ENCODE measurements around the gene DNAAF8.
"Not testable (repeated sequence)": the region's sequence is repeated elsewhere in the genome, so short reads cannot be mapped to it uniquely, and the experiment has no call there.

The DNAAF8 gene

DNA sequence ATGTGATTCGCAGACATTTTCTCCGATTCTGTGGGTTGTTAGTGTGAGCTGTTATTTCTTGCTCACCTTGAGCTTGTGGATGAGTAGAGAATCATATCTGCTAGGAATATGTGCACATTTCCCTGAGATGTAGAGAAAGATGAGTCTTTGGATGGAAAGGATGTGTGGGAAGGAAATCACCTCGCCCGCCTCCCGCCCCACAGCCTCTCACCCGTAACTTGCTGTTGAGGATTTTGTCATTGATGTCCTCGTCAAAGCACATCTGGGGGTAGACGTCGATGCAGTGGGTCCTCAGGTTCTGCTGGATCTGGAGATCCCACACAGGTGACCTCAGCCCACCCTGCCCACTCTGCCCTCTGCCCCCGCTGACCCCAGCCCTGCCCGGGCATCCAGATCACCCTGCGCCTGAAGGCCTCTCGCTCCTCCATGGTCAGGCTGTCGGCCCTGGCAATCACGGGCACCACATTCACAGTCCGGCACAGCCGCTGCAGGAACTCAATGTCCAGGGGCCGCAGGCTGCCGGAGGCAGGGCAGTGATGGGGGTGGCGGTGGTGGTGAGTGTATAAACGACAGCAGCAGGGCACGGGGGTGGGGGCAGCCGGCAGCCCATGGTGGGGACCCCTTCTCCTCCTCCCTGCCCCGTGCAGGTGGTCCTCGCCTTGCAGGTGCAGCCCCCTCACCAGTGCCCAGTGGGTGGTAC lies 49.1 kb downstream of the DNAAF8 start:
- no peak for DNase-seq
- H3K36me3 ChIP-seq (ENCODE audit: insufficient read depth, low read length) = no peaks in the 10 kb centered on the region
- H4K20me1 ChIP-seq (ENCODE audit: insufficient read depth, low read length) = no peaks in the 10 kb centered on the region
- no peak overlapping the region for H2AFZ ChIP-seq (ENCODE audit: low read depth, low read length)
- no peaks in the 10 kb centered on the region for H3K79me2 ChIP-seq (ENCODE audit: insufficient read depth, low read length)
- no peaks in the 10 kb centered on the region for H3K27me3 ChIP-seq (ENCODE audit: insufficient read depth, low read length, poor library complexity)
- no peak for TF ChIP-seq EZH2 (IDR thresholded peaks at IDR 0.05; ENCODE audit: borderline replicate concordance, low read depth, low read length, severe bottlenecking)
- TF ChIP-seq CTCF (IDR thresholded peaks at IDR 0.05; ENCODE audit: borderline replicate concordance, extremely low read depth, low read length, poor library complexity, severe bottlenecking) = no peak
- no peak for ATAC-seq (ENCODE audit: insufficient read depth, low read depth)
- H3K4me1 ChIP-seq (ENCODE audit: insufficient read depth, low read length) = no peaks in the 10 kb centered on the region
- H3K9me3 ChIP-seq (ENCODE audit: insufficient read depth, low read length, severe bottlenecking) = no peaks in the 10 kb centered on the region
- H3K27ac ChIP-seq (ENCODE audit: low read length) = no peak overlapping the region
- no peak overlapping the region for H3K9ac ChIP-seq (ENCODE audit: low read depth, low read length)
- H3K4me2 ChIP-seq (ENCODE audit: insufficient read depth, low read length) = no peak overlapping the region
- H3K4me3 ChIP-seq (ENCODE audit: low read depth in 1 of 2, low read length in 2 of 2) = no peak overlapping the region

- H3K4me3 ChIP-seq (ENCODE audit: low read depth in 1 of 2, low read length in 2 of 2) = no peak overlapping the region
- H3K9ac ChIP-seq (ENCODE audit: low read depth, low read length) = no peak overlapping the region
- H4K20me1 ChIP-seq (ENCODE audit: insufficient read depth, low read length) = no peaks in the 10 kb centered on the region
- no peaks in the 10 kb centered on the region for H3K9me3 ChIP-seq (ENCODE audit: insufficient read depth, low read length, severe bottlenecking)
- ATAC-seq (ENCODE audit: insufficient read depth, low read depth) = no peak
- H3K27me3 ChIP-seq (ENCODE audit: insufficient read depth, low read length, poor library complexity) = no peaks in the 10 kb centered on the region
- DNase-seq = no peak
- H3K36me3 ChIP-seq (ENCODE audit: insufficient read depth, low read length) = no peaks in the 10 kb centered on the region
- H3K4me1 ChIP-seq (ENCODE audit: insufficient read depth, low read length) = no peaks in the 10 kb centered on the region
- no peak overlapping the region for H2AFZ ChIP-seq (ENCODE audit: low read depth, low read length)
- no peak overlapping the region for H3K4me2 ChIP-seq (ENCODE audit: insufficient read depth, low read length)
- H3K27ac ChIP-seq (ENCODE audit: low read length) = no peak overlapping the region
- TF ChIP-seq CTCF (IDR thresholded peaks at IDR 0.05; ENCODE audit: borderline replicate concordance, extremely low read depth, low read length, poor library complexity, severe bottlenecking) (no peak), EZH2 (IDR thresholded peaks at IDR 0.05; ENCODE audit: borderline replicate concordance, low read depth, low read length, severe bottlenecking) (no peak)
- H3K79me2 ChIP-seq (ENCODE audit: insufficient read depth, low read length) = no peaks in the 10 kb centered on the region
These were observed 49.6 kb downstream of the DNAAF8 start for GRCh38 chr16:4783951-4784336.

DNA sequence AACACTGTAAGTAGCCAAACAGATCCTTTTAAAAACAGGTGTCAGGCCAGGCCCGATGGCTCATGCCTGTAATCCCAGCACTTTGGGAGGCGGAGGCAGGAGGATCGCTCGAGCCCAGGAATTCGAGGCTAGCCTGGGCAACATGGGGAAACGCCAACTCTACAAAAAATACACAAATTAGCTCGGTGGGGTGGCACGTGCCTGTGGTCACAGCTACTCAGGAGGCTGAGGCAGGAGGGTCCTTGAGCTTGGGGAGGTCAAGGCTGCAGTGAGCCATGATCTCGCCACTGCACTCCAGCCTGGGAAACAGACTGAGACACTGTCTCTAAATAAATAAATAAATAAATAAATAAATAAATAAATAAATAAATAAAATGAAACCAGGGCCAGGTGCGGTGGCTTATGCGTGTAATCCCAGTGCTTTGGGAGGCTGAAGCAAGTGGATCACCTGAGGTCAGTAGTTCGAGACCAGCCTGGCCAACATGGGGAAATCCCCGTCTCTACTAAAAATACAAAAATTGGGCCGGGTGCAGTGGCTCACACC lies 50.2 kb downstream of the DNAAF8 start:
- H3K4me3 ChIP-seq (ENCODE audit: low read depth in 1 of 2, low read length in 2 of 2); H3K4me2 ChIP-seq (ENCODE audit: insufficient read depth, low read length); H3K4me1 ChIP-seq (ENCODE audit: insufficient read depth, low read length); H3K36me3 ChIP-seq (ENCODE audit: insufficient read depth, low read length); H3K27me3 ChIP-seq (ENCODE audit: insufficient read depth, low read length, poor library complexity); H3K79me2 ChIP-seq (ENCODE audit: insufficient read depth, low read length); H2AFZ ChIP-seq (ENCODE audit: low read depth, low read length); ATAC-seq (ENCODE audit: insufficient read depth, low read depth); DNase-seq; H4K20me1 ChIP-seq (ENCODE audit: insufficient read depth, low read length); H3K27ac ChIP-seq (ENCODE audit: low read length); H3K9me3 ChIP-seq (ENCODE audit: insufficient read depth, low read length, severe bottlenecking); H3K9ac ChIP-seq (ENCODE audit: low read depth, low read length): not testable (repeated sequence)

DNA sequence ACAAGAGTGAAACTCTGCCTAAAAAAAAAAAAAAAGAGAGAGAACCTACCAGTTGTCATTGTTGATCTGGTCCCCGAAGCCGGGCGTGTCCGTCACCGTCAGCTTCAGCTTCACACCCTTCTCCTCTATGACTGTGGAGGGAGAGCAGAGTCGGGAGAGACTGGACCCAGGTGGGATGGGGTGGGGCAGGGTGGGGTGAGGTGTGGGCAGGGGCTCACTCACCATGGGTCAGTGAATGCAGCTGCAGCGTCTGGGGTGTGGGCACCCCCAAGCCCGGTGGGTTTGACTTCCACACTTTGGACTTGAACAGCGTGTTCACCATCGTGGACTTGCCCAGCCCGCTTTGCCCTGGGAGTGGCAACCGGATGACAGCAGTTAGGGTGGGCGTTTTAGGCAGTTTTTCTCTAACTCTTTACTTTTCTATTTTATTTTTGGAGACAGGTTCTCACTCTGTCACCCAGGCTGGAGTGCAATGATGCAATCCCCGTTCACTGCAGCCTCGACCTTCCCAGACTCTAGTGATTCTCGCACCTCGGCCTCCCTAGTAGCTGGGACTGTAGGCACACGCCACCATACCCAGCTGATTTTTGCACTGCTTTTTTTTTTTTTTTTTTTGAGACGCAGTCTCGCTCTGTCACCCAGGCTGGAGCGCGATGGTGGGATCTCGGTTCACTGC lies 51.6 kb downstream of the DNAAF8 start:
- no peak for TF ChIP-seq EZH2 (IDR thresholded peaks at IDR 0.05; ENCODE audit: borderline replicate concordance, low read depth, low read length, severe bottlenecking)
- no peak for TF ChIP-seq CTCF (IDR thresholded peaks at IDR 0.05; ENCODE audit: borderline replicate concordance, extremely low read depth, low read length, poor library complexity, severe bottlenecking)
- Histone ChIP-seq H3K9me3 (ENCODE audit: insufficient read depth, low read length, severe bottlenecking) (no peaks in the 10 kb centered on the region), H3K4me3 (ENCODE audit: low read depth in 1 of 2, low read length in 2 of 2) (no peak overlapping the region), H3K4me1 (ENCODE audit: insufficient read depth, low read length) (no peaks in the 10 kb centered on the region), H3K4me2 (ENCODE audit: insufficient read depth, low read length) (no peak overlapping the region), H3K36me3 (ENCODE audit: insufficient read depth, low read length) (no peaks in the 10 kb centered on the region), H4K20me1 (ENCODE audit: insufficient read depth, low read length) (no peaks in the 10 kb centered on the region), H2AFZ (ENCODE audit: low read depth, low read length) (no peak overlapping the region), H3K9ac (ENCODE audit: low read depth, low read length) (no peak overlapping the region), H3K79me2 (ENCODE audit: insufficient read depth, low read length) (no peaks in the 10 kb centered on the region), H3K27me3 (ENCODE audit: insufficient read depth, low read length, poor library complexity) (no peaks in the 10 kb centered on the region), H3K27ac (ENCODE audit: low read length) (no peak overlapping the region)
- DNase-seq (no peak), ATAC-seq (ENCODE audit: insufficient read depth, low read depth) (no peak)

Data from DND-41 (cell line).